PC-3 (cell line): Measurements from ENCODE around the gene ABHD16A.

Source experiments
- CTCF ChIP-seq: fragments of 300-600 bp; sonication (generic); conservative IDR thresholded peaks from 2 replicates; pipeline ENCODE4 v1.5.1; 2017; ENCODE audit warnings: antibody characterized with exemption, low read depth, mild to moderate bottlenecking, low read length
- EZH2phosphoT487 ChIP-seq: fragments of 300-600 bp; sonication (generic); IDR thresholded peaks from 2 replicates; pipeline ENCODE4 v1.6.1; 2018; ENCODE audit warnings: mild to moderate bottlenecking, antibody characterized with exemption, low read length, borderline replicate concordance

GRCh38 chr6:31737991-31738979, 35.2 kb upstream of the ABHD16A start:
- TF ChIP-seq CTCF (peak; percentile 31), EZH2phosphoT487 (no peak)
